ENCODE results near the gene ESRRA. TPM values are rescaled to one million over a fixed set of nuclear protein-coding genes. Genes with fewer than 3 reads are reported as not detected.

Gene ESRRA
- total RNA-seq, 6 experiments from 2014 or later = 18.9 to 25.0 (median 21.7) TPM

DNA sequence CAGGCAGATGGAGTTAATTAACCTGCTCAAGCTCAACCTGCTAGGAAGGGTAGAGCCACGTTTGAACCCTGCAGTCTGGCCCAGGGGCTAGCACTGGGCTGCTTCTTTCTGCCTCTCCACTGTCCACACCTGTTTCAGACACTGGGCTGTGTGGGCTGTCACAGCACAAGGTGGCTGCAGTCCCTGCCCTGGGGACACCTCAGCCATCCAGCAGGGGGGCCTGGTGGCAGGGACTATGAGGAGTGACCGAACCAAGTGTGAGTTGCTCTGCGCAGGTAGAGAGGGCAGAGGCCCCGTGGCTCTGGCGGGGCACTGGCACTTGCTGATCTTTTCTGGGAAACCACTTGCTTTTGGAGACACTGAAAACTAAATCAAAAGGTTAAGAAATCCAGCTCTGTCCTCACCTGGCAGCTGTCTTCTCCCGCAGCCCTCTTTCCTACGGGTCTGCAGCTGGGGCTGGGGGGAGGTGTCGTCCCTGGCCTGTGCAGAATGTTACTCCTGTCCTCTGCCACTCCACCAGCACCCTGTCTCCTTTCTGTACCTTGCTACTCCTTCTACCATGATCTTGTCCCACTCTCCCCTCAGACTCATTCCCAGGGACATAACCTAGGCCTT, 26.6 kb upstream of the ESRRA start:
- Mint-ChIP-seq H3K9me3 (no peaks in the 10 kb centered on the region), H3K27ac (no peak overlapping the region), H3K36me3 (ENCODE audit: low read depth) (peaks cover 13% of the 10 kb centered on the region), H3K4me1 (ENCODE audit: low read depth) (peaks cover 14% of the 10 kb centered on the region), H3K27me3 (ENCODE audit: insufficient read depth) (peaks cover 5% of the 10 kb centered on the region), H3K4me3 (no peak overlapping the region)
- TF ChIP-seq, protein P1, sequence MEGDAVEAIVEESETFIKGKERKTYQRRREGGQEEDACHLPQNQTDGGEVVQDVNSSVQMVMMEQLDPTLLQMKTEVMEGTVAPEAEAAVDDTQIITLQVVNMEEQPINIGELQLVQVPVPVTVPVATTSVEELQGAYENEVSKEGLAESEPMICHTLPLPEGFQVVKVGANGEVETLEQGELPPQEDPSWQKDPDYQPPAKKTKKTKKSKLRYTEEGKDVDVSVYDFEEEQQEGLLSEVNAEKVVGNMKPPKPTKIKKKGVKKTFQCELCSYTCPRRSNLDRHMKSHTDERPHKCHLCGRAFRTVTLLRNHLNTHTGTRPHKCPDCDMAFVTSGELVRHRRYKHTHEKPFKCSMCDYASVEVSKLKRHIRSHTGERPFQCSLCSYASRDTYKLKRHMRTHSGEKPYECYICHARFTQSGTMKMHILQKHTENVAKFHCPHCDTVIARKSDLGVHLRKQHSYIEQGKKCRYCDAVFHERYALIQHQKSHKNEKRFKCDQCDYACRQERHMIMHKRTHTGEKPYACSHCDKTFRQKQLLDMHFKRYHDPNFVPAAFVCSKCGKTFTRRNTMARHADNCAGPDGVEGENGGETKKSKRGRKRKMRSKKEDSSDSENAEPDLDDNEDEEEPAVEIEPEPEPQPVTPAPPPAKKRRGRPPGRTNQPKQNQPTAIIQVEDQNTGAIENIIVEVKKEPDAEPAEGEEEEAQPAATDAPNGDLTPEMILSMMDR (IDR thresholded peaks at IDR 0.05) = no peak
- no peak for DNase-seq

DNA sequence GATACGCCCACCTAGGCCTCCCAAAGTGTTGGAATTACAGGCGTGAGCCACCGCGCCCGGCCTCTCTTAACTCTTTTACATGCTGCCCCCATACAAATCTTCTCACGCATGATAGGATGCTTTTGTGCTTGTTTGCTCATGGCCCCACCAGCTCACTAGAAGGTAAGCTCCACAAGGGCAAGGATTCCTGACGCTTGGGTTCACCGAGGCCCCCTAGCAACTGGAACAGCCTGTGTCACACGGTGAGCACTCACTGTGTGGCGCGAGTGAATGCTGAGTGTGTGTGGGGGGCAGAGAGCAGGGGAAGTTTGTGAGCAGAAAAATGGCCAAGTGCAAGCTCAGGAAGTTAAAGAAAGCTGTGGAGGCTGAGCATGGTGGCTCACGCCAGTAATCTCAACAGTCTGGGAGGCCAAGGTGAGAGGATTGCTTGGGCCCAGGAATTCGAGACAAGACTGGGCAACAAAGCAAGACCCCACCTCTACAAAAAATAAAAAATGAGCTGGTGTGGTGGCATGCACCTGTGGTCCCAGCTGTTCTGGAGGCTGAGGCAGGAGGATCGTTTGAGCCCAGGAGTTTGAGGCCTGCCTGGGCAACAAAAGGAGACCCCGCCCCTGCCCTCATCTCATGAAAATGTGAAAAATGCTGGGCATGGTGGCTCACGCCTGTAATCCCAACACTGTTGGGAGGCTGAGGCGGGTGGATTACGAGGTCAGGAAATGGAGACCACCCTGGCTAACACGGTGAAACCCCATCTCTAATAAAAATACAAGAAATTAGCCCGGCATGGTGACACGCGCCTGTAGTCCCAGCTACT, 23.2 kb upstream of the ESRRA start:
- Mint-ChIP-seq H3K4me3 (no peak overlapping the region), H3K36me3 (ENCODE audit: low read depth) (peaks cover 13% of the 10 kb centered on the region), H3K27ac (no peak overlapping the region), H3K27me3 (ENCODE audit: insufficient read depth) (peaks cover 5% of the 10 kb centered on the region), H3K4me1 (ENCODE audit: low read depth) (peaks cover 23% of the 10 kb centered on the region), H3K9me3 (no peaks in the 10 kb centered on the region)
- no peak for DNase-seq
- TF ChIP-seq, protein P1 (IDR thresholded peaks at IDR 0.05) = no peak

- no peak for DNase-seq
- TF ChIP-seq, protein P1 (IDR thresholded peaks at IDR 0.05) = no peak
- H3K4me3 Mint-ChIP-seq = peak overlapping the region; percentile 88
- H3K36me3 Mint-ChIP-seq (ENCODE audit: low read depth) = peaks cover 13% of the 10 kb centered on the region
- peaks cover 5% of the 10 kb centered on the region for H3K27me3 Mint-ChIP-seq (ENCODE audit: insufficient read depth)
- no peak overlapping the region; the same call in 1 of the 2 replicates for H3K27ac Mint-ChIP-seq
- H3K9me3 Mint-ChIP-seq = no peaks in the 10 kb centered on the region
- peaks cover 23% of the 10 kb centered on the region for H3K4me1 Mint-ChIP-seq (ENCODE audit: low read depth)
Observed at GRCh38 chr11:64283092-64283491, 22.2 kb upstream of the ESRRA start.

- DNase-seq = peak; percentile 88
- H3K4me1 Mint-ChIP-seq (ENCODE audit: low read depth) = peaks cover 23% of the 10 kb centered on the region
- peaks cover 5% of the 10 kb centered on the region for H3K27me3 Mint-ChIP-seq (ENCODE audit: insufficient read depth)
- peak within 1 kb of the TSS; percentile 88 for H3K4me3 Mint-ChIP-seq
- H3K27ac Mint-ChIP-seq = peak within 1 kb of the TSS; percentile 90
- H3K36me3 Mint-ChIP-seq (ENCODE audit: low read depth) = peaks cover 7% of the 10 kb centered on the region
- TF ChIP-seq, protein P1 (IDR thresholded peaks at IDR 0.05) = no peak; the same call in 1 of the 2 replicates
- no peaks in the 10 kb centered on the region for H3K9me3 Mint-ChIP-seq
Observed at GRCh38 chr11:64284048-64284961, 21.0 kb upstream of the ESRRA start, which contains the start of gene BAD. BAD (minus strand) TSS chr11:64284665; CDS start chr11:64284368, 297 bp downstream.
